WTC11 (cell line): ENCODE data around the gene NKX6-2.

Experiments
- ATF3 ChIP-seq: sonication (generic); formaldehyde crosslinking; conservative IDR thresholded peaks from 2 replicates; pipeline ENCODE4 v1.8.1; 2022; ENCODE audit warnings: mild to moderate bottlenecking, missing genetic modification reagents
- FOXP1 ChIP-seq: sonication (generic); formaldehyde crosslinking; IDR thresholded peaks from 2 replicates; pipeline ENCODE4 v1.8.0; 2022; ENCODE audit warnings: missing genetic modification reagents, mild to moderate bottlenecking, moderate library complexity, borderline replicate concordance
- GTF2I ChIP-seq: fragments of 250-450 bp; sonication (Bioruptor Pico); conservative IDR thresholded peaks from 2 replicates; pipeline ENCODE4 v1.4.0; 2021; ENCODE audit warnings: mild to moderate bottlenecking
- JAZF1 ChIP-seq: fragments of 250-450 bp; sonication (Bioruptor Pico); IDR thresholded peaks from 2 replicates; pipeline ENCODE4 v1.9.0; 2021; ENCODE audit warnings: moderate library complexity, mild to moderate bottlenecking, inconsistent platforms
- JUN ChIP-seq: sonication (generic); formaldehyde crosslinking; IDR thresholded peaks from 2 replicates; pipeline ENCODE4 v1.8.0; 2023; ENCODE audit warnings: mild to moderate bottlenecking, missing genetic modification reagents
- NR2C2 ChIP-seq: sonication (generic); formaldehyde crosslinking; IDR thresholded peaks from 2 replicates; pipeline ENCODE4 v1.8.0; 2022; ENCODE audit warnings: mild to moderate bottlenecking, missing genetic modification reagents
- PRRX2 ChIP-seq: fragments of 250-450 bp; sonication (Bioruptor Pico); IDR thresholded peaks from 2 replicates; pipeline ENCODE4 v1.8.0; 2021; ENCODE audit warnings: mild to moderate bottlenecking
- ZMAT4 ChIP-seq: fragments of 250-450 bp; sonication (Bioruptor Pico); IDR thresholded peaks from 2 replicates; pipeline ENCODE4 v1.9.0; 2021; ENCODE audit warnings: mild to moderate bottlenecking
- TF ChIP-seq, protein P1 (sequence below): sonication (generic); formaldehyde crosslinking; IDR thresholded peaks from 2 replicates; pipeline ENCODE4 v1.8.0; 2022; ENCODE audit warnings: mild to moderate bottlenecking, missing genetic modification reagents
- TF ChIP-seq, protein P2 (sequence below): fragments of 200-600 bp; IDR thresholded peaks from 2 replicates; pipeline ENCODE4 v1.8.0; 2022; ENCODE audit warnings: antibody characterized with exemption
- TF ChIP-seq, protein P3 (sequence below): sonication (generic); formaldehyde crosslinking; IDR thresholded peaks from 2 replicates; pipeline ENCODE4 v1.8.1; 2022; ENCODE audit warnings: missing genetic modification reagents, borderline replicate concordance
- TF ChIP-seq, protein P4 (sequence below): sonication (generic); formaldehyde crosslinking; IDR thresholded peaks from 2 replicates; pipeline ENCODE4 v1.8.0; 2023; ENCODE audit warnings: missing genetic modification reagents

GRCh38 chr10:132745971-132746370, 40.0 kb downstream of the NKX6-2 start:
- TF ChIP-seq, protein P1, sequence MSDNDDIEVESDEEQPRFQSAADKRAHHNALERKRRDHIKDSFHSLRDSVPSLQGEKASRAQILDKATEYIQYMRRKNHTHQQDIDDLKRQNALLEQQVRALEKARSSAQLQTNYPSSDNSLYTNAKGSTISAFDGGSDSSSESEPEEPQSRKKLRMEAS, result no peak
- TF ChIP-seq, protein P2, sequence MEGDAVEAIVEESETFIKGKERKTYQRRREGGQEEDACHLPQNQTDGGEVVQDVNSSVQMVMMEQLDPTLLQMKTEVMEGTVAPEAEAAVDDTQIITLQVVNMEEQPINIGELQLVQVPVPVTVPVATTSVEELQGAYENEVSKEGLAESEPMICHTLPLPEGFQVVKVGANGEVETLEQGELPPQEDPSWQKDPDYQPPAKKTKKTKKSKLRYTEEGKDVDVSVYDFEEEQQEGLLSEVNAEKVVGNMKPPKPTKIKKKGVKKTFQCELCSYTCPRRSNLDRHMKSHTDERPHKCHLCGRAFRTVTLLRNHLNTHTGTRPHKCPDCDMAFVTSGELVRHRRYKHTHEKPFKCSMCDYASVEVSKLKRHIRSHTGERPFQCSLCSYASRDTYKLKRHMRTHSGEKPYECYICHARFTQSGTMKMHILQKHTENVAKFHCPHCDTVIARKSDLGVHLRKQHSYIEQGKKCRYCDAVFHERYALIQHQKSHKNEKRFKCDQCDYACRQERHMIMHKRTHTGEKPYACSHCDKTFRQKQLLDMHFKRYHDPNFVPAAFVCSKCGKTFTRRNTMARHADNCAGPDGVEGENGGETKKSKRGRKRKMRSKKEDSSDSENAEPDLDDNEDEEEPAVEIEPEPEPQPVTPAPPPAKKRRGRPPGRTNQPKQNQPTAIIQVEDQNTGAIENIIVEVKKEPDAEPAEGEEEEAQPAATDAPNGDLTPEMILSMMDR, result no peak
- TF ChIP-seq, protein P3, sequence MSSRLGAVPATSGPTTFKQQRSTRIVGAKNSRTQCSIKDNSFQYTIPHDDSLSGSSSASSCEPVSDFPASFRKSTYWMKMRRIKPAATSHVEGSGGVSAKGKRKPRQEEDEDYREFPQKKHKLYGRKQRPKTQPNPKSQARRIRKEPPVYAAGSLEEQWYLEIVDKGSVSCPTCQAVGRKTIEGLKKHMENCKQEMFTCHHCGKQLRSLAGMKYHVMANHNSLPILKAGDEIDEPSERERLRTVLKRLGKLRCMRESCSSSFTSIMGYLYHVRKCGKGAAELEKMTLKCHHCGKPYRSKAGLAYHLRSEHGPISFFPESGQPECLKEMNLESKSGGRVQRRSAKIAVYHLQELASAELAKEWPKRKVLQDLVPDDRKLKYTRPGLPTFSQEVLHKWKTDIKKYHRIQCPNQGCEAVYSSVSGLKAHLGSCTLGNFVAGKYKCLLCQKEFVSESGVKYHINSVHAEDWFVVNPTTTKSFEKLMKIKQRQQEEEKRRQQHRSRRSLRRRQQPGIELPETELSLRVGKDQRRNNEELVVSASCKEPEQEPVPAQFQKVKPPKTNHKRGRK, result no peak
- no peak for TF ChIP-seq NR2C2 (CRISPR knock-in tag)
- TF ChIP-seq FOXP1, result no peak
- no peak for TF ChIP-seq JAZF1 (CRISPR knock-in tag)
- TF ChIP-seq, protein P4, sequence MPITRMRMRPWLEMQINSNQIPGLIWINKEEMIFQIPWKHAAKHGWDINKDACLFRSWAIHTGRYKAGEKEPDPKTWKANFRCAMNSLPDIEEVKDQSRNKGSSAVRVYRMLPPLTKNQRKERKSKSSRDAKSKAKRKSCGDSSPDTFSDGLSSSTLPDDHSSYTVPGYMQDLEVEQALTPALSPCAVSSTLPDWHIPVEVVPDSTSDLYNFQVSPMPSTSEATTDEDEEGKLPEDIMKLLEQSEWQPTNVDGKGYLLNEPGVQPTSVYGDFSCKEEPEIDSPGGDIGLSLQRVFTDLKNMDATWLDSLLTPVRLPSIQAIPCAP, result no peak
- no peak for TF ChIP-seq JUN (CRISPR knock-in tag)
- no peak for TF ChIP-seq ATF3 (CRISPR knock-in tag)
- TF ChIP-seq GTF2I (CRISPR knock-in tag), result no peak
- TF ChIP-seq ZMAT4 (CRISPR knock-in tag), result no peak
- no peak for TF ChIP-seq PRRX2 (CRISPR knock-in tag)
